RWPE1 (cell line): Measurements from ENCODE around the gene ECSCR.
A peak's percentile ranks its signal among the peaks of the same experiment; 100 is the strongest.
"Not testable (repeated sequence)": the region's sequence is repeated elsewhere in the genome, so short reads cannot be mapped to it uniquely, and the experiment has no call there.

Experiments
- CTCF ChIA-PET: fragments of 350-600 bp; sonication (Branson Sonifier 250); formaldehyde crosslinking; extraction: SDS; loops from one replicate; lab custom pipeline; 2021; lab: Yijun Ruan, JAX
- POLR2A ChIA-PET: fragments of 400-600 bp; formaldehyde crosslinking; extraction: SDS; loops from one replicate; lab custom pipeline; 2020; ENCODE audit warnings: antibody characterized with exemption; ENCODE audit not compliant: low non-redundant PET; lab: Yijun Ruan, JAX
- DNase-seq: peaks from one replicate; pipeline ENCODE4 v3.0.0; 2012; ENCODE audit warnings: low spot score
- H3K27ac ChIP-seq: fragments of 450-650 bp; 2 replicates; pipeline ENCODE4 v1.5.1; 2017
- TF ChIP-seq, protein P1 (sequence below): fragments of 450-650 bp; conservative IDR thresholded peaks from 2 replicates; pipeline ENCODE4 v1.5.1; 2017; ENCODE audit warnings: low read depth, mild to moderate bottlenecking

Gene ECSCR

GRCh38 chr5:139462586-139463276 is at the start of gene ECSCR:
Gene ECSCR (minus strand): TSS chr5:139462743. CDS start chr5:139462670, 73 bp downstream.
- ChIA-PET CTCF (no interaction called here), POLR2A (no interaction called here)
- H3K27ac ChIP-seq = no peak within 1 kb of the TSS
- TF ChIP-seq, protein P1, sequence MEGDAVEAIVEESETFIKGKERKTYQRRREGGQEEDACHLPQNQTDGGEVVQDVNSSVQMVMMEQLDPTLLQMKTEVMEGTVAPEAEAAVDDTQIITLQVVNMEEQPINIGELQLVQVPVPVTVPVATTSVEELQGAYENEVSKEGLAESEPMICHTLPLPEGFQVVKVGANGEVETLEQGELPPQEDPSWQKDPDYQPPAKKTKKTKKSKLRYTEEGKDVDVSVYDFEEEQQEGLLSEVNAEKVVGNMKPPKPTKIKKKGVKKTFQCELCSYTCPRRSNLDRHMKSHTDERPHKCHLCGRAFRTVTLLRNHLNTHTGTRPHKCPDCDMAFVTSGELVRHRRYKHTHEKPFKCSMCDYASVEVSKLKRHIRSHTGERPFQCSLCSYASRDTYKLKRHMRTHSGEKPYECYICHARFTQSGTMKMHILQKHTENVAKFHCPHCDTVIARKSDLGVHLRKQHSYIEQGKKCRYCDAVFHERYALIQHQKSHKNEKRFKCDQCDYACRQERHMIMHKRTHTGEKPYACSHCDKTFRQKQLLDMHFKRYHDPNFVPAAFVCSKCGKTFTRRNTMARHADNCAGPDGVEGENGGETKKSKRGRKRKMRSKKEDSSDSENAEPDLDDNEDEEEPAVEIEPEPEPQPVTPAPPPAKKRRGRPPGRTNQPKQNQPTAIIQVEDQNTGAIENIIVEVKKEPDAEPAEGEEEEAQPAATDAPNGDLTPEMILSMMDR = no peak
- DNase-seq = no peak

- DNase-seq, POLR2A ChIA-PET, H3K27ac ChIP-seq, CTCF ChIA-PET: not testable (repeated sequence)
These were observed 42.2 kb upstream of the ECSCR start for GRCh38 chr5:139504722-139505121.

- CTCF ChIA-PET = interaction anchor here (0.7 kb wide), 1 partner anchor 8 kb away, joined by 3 read pairs; no protein-coding TSS in a partner anchor
- not testable (repeated sequence) for DNase-seq, H3K27ac ChIP-seq
- POLR2A ChIA-PET = interaction anchor here (0.6 kb wide), 1 partner anchor 15 kb away, joined by 3 read pairs; no protein-coding TSS in a partner anchor
These were observed 41.3 kb upstream of the ECSCR start for GRCh38 chr5:139503879-139504278.

DNA sequence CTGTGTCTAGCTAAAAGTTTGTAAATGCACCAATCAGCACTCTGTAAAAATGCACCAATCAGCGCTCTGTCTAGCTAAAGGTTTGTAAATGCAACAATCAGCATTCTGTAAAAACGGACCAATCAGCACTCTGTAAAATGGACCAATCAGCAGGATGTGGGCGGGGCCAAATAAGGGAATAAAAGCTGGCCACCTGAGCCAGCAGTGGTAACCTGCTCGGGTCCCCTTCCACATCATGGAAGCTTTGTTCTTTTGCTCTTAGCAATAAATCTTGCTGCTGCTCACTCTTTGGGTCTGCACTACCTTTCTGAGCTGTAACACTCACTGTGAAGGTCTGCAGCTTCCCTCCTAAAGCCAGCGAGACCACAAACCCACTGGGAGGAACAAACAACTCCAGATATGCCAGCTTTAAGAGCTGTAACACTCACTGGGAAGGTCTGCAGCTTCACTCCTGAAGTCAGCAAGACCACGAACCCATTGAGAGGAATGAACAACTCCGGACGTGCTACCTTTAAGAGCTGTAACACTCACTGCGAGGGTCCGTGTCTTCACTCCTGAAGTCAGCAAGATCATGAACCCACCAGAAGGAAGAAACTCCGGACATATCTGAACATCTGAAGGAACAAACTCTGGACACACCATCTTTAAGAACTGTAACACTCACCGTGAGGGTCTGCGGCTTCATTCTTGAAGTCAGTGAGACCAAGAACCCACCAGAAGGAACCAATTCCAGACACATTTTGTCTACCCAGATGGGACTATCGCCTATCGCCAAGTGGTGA is 40.7 kb upstream of the ECSCR start:
- ChIA-PET CTCF (interaction anchor here (0.7 to 1.7 kb wide), 3 partner anchors 9 to 81 kb away, joined by 3 to 7 read pairs (median 3); no protein-coding TSS in a partner anchor), POLR2A (interaction anchor here (0.6 kb wide), 1 partner anchor 16 kb away, joined by 3 read pairs; no protein-coding TSS in a partner anchor)
- H3K27ac ChIP-seq, DNase-seq: not testable (repeated sequence)

DNA sequence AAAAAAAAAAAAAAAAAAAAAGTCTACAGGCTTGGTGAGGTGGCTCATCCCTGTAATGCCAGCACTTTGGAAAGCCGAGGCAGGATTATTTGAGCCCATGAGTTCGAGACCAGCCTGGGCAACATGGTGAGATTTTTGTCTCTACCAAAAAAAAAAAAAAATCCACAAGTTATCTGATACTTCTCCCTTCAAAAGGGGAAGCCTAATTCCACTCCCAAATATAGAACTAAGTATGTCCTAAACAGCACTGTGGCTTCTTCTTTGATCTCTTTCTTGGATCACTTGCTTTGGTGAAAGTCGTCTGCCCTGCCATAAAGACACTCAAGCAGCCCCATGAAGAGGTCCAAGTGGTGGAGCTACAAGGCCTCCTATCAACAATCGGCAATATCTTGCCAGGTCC is 38.8 kb upstream of the ECSCR start:
- ChIA-PET POLR2A (no interaction called here), CTCF (interaction anchor here (1.0 to 1.7 kb wide), 2 partner anchors 16 to 79 kb away, joined by 7 read pairs; no protein-coding TSS in a partner anchor)
- H3K27ac ChIP-seq = no peak overlapping the region
- TF ChIP-seq, protein P1 = no peak
- no peak for DNase-seq

DNA sequence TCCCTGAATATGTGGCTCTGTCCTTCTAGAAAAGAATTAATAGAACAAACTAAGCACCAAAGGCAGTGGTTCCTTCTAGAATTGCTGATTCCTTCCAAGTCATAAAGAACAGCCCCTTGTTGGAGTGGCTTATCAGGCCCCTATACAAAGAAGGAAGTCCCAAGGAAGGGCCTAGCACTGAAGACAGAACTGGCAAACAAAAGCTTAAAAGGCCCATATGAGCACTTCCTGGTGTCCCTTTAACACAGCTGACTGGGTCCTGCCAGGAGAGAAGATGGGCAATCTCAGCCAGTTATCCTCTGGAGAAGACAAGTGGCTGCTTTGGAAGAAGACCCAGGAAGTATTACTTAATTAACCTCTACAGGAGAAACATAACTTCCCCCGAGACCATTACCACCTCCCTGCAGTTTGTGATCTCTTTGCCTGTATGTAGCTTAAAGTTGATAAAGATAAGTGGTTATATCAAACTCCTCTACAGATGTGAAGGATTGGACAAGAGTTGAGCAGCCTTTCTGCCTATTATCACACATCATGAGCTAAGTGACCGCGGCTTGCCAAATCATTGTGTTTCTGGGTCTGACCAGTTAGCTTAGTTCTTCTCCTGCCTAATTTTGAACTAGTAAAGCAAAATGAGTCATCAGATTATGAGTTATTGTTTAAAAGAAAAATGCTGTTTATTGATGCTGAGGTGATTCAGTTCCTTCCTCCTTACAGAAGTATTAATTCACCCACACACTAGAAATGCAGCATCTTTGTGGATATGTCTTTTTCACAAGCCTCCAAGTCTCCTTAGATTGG is 33.3 kb upstream of the ECSCR start:
- no peak overlapping the region for H3K27ac ChIP-seq
- TF ChIP-seq, protein P1 = no peak
- CTCF ChIA-PET = interaction anchor here (0.8 to 1.1 kb wide), 2 partner anchors 14 to 18 kb away, joined by 3 read pairs; no protein-coding TSS in a partner anchor
- DNase-seq = peak; percentile 61
- POLR2A ChIA-PET = interaction anchor here (0.9 kb wide), 1 partner anchor 14 kb away, joined by 4 read pairs; no protein-coding TSS in a partner anchor

DNA sequence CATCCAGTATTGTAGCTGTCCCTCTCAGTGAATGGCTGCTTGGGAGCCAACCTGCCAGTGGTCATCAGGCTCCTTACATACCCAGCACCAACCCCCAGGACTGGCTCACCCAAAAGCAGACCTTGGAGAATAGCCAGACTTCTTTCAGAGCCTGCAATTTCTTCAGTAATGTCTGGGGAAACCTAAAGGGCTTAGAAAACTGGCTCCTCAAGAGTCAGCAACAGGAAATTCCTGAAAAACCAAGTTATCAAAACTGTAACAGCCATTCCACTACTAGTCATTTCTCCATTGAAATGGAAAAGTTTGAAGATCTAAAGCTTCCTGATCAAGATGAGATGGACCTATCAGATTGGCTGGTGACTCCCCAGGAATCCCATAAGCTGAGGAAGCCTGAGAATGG is 32.3 kb upstream of the ECSCR start:
- TF ChIP-seq, protein P1 = no peak
- POLR2A ChIA-PET = no interaction called here
- CTCF ChIA-PET = interaction anchor here (1.0 to 1.3 kb wide), 3 partner anchors 13 to 72 kb away, joined by 3 to 6 read pairs (median 4); no protein-coding TSS in a partner anchor
- no peak overlapping the region for H3K27ac ChIP-seq
- no peak for DNase-seq
